Effector CD4-positive, alpha-beta T cell (primary cell): ENCODE data around the gene TRMT11.
"Not testable (repeated sequence)": the region's sequence is repeated elsewhere in the genome, so short reads cannot be mapped to it uniquely, and the experiment has no call there.

Experiments
- DNase-seq: peaks from one replicate; pipeline ENCODE4 v3.0.0-alpha.2; 2020

The TRMT11 gene

DNA sequence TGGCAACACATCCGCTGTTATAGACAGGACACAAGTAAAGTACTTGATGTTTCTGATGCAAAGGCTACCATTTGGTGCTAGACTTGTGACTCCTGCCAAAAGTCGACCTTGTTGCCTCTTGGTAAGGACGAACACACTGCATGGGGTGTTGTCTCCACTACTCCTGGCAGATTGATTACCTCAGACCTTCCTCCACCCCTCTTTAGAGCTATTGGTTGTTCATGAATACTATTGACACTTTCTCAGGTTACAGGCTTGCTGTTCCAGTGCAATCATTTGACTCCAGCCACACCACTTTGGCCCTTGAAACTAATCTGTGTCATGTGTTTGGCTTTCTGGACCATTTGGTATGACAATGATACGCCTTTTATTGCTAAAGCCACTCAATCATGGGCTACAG, 62.3 kb downstream of the TRMT11 start:
- DNase-seq: no peak

DNA sequence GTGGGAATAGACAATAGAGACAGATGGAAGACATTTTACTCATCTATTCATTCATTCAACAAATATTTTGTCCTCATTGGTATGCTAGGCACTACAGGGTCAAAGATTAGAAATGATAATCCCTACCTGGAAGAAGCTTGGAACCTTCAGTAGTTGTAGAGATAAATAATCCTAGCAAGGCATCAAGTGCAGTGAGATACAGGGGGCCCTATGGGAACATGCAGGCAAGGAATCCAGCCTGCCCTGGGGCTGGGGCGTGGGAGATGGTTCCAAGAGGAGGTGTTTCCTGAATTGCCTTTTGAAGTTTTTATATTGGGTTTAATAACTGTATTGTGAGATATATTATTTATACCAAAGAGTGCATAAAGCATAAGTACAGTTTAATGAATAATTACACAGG, 64.5 kb downstream of the TRMT11 start:
- no peak for DNase-seq

DNA sequence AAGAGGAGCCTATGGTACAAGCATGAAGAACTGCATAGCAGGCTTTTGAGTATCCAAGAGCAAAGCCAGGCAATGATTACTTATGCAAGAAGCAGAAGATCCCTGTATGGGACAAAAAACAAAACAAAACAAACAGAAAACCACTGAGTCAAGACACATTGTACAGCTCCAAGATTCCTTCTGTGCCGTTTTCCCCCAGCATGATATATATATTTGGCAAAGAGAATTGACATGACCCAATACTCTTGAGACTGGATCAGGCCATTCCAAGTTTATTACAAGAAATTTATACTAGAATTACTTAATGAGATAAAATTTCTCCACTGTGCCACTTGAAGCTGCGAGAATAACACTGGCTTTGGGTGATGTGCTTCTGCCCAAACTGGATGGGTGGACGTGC, 65.5 kb downstream of the TRMT11 start:
- no peak for DNase-seq

DNA sequence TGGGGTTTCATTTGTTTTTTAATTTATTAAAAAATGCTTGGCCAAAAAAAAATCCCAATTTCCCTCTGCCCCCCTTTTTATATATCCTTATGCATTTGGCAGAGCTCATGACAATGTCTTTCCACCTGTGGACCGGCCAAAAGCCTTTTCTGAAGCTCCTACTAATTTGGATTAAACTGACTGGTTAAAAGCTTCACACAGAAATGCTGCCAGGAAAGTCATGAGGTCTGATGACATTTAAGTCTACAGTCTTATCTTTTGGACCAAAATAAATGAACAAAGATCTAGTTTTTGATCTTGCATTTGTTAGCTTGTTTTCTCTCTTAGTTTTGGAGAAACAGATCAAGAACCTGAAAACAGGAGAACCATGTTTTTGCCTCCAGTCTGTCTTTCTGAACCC, 66.1 kb downstream of the TRMT11 start:
- DNase-seq: no peak

DNA sequence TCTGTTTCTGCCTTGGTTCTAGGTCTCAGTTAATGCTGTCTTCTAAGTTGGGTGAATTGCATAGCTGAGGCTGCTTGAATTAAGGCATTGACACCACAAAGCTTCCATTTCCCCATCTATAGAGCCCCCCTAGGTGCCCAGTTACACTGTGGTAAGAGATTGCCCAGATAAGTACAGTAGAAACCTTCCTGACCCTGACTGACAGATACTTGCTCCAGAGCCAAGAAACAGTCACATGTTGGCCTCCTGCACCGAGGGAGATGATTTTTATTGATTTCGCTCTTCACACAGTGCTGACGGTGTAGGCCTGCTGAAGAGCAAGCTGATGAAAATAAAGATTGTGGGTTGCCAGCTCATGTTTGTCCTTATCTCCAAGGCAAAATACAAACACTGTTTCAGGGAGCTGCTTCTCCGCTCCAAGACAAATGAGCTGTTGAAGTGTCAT, 67.9 kb downstream of the TRMT11 start:
- DNase-seq: no peak

DNA sequence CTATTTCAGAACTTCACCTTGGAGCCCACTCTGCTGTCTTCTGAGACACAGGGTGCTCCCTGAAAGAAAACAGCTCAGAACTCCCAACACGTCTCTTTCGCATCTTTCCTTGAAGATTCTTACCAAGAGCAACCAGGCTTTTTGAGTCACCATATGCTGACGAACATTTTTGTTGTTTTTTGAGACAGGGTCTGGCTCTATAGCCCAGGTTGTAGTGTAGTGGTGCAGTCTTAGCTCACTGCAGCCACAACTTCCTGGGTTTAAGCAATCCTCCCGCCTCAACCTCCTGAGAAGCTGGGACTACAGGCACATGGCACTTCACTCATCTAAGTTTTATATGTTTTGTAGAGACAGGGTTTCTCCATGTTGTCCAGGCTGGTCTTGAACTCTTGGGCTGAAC, 68.5 kb downstream of the TRMT11 start:
- no peak for DNase-seq

DNA sequence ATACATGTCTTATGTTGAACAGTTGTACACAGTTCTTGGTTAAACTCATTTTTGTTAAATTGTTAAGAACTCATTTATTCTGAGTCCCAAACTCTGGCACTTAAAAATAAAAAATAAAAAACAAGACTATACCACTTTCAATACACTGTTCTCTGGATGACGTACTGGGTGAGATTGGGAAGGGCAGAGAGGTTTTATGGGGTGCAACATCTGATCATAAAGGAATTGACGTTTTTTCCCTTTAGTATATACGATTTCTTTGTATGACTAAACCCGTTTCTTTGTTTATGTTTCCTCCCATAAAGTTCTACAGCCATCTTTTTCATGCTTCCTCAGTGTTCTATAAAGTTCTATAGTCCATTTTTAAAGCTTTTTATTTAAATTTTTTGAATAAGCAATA, 69.1 kb downstream of the TRMT11 start:
- DNase-seq: no peak

DNA sequence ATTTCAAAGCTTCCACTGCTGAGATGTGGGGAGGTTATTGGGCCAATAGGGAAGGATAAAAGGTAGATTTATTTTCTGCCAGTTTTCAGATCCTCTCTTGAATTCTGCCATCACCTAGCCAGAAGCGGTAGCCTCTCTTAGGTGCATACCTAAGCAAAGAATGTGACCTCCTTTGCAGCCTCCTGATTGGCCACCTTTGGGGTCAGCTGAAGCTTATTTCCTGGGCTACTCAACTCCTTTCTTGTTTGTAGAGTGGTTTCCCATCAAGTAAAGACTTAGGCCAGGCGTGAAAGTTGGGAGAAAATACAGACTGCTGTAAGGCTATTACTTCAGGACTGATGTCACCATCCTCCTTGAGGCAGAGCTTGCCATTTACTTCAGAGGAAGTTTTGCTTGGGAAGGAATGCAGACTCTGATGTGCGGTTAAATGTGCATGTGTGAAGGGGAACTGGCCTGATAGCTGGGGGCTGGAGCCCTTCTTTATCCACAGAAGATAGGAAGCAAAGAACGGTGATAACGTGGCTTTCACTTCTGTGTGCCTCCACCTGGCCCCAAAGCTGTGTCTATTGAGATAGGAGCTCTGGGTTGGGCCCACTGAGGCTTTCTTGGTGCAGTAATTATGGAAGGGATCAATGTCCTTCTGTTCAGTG, 70.1 kb downstream of the TRMT11 start:
- DNase-seq: no peak

DNA sequence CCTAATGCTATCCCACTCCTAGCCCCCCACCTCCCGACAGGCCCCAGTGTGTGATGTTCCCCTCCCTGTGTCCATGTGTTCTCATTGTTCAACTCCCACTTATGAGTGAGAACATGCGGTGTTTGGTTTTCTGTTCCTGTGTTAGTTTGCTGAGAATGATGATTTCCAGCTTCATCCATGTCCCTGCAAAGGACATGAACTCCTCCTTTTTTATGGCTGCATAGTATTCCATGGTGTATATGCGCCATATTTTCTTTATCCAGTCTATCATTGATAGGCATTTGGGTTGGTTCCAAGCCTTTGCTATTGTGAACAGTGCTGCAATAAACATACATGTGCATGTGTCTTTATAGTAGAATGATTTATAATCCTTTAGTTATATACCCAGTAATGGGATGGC, 71.7 kb downstream of the TRMT11 start:
- DNase-seq: not testable (repeated sequence)

DNA sequence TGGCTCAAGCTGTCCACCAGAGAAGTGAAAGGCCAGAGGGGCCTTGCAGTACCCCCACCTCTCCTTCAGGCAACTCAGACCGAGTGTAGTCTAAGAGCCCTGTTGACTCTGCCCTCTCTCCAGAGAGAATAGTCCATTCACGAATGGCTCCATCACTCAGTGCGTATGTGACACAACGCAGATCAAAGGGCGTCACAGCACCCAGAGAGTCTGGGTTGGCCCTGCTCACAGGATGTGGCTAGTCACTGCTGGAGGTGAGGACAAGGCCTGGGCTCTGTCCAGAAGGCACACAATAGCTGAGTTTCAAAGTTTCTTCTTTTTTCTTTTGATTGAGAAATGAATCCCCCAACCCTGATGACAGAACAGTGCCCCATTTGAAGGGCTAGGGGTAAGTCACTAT, 74.1 kb downstream of the TRMT11 start:
- DNase-seq: no peak

DNA sequence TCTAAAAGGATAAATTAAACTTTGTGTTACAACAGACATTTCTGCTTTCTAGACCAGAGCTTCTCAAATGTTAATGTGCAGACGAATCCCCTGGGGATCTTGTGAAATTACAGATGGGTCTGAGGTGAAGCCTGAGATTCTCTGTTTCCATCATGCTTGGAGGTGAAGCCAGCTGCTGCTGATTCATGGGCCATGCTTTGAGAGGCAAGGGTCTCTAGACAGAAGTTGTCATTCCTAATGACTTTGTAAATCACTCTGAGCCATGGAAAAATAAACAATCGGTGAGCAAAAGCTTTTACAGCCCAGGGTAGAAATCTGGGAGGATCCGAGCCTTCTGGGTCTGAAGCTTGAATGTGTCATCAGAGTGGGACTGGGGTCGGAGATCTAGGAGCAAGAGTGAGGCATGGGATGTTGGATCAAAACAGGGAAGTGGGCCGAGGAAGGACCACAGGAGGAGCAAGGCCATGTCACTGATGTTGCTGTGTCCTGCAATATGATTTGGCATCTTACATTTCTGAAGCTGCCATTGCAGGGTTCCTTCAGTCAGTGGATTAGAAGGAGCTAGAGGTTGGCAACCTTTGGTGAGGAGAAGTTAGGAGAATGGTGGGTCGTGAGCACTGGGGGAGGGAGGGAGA, 77.3 kb downstream of the TRMT11 start:
- DNase-seq: no peak

DNA sequence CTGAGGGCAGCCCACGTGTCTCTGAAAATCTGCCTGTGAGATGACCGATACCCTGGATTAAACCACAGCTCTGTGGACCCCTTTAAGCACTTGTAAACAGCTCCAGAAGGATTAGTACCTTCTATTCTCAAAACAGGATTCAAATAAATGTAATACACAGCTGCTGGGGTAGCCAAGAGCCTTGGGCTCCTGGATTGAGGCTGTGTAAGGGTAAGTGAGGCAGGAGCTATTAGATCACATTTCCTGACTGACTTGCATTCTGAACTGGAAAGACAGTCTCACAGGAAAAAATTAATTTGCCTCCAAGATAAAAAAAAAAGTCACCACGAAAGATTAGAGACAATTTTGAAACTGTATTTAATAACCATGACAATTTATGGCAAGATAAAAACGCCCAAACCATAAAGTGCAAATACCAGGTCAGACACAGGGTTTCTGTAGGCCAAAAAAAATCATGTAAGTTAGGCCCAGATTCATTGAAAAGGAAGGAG, 78.0 kb downstream of the TRMT11 start:
- no peak for DNase-seq

DNA sequence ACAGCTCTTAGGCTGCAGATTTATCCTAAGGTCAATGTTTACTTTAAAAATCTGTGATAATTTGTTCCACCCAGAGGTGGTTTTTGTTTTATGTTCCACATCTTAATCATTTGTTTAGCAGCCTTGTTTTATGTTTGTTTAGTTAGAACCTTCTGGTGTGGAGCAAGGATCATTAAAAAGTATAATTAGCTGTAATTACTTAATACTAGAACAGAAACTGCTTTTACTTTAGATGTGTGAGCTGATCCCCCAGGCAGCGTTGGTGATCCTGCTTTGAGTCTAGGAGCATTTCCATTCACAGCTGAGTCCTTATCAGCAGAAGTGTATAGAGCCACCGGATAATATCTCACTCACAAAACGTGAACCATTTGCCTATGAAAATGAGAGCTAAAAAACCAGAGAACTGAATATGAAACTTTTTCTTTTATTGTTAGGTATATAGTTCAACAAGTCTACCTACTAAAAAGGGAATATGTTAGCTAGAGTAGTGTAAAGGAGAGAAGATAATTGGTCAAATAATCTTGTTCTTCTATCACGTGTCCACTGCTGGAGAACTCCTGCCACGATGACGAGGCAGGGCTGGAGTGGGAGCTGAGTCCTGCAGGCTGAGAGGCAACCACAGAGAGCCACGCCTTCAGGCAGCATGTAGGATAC, 78.5 kb downstream of the TRMT11 start:
- no peak for DNase-seq

DNA sequence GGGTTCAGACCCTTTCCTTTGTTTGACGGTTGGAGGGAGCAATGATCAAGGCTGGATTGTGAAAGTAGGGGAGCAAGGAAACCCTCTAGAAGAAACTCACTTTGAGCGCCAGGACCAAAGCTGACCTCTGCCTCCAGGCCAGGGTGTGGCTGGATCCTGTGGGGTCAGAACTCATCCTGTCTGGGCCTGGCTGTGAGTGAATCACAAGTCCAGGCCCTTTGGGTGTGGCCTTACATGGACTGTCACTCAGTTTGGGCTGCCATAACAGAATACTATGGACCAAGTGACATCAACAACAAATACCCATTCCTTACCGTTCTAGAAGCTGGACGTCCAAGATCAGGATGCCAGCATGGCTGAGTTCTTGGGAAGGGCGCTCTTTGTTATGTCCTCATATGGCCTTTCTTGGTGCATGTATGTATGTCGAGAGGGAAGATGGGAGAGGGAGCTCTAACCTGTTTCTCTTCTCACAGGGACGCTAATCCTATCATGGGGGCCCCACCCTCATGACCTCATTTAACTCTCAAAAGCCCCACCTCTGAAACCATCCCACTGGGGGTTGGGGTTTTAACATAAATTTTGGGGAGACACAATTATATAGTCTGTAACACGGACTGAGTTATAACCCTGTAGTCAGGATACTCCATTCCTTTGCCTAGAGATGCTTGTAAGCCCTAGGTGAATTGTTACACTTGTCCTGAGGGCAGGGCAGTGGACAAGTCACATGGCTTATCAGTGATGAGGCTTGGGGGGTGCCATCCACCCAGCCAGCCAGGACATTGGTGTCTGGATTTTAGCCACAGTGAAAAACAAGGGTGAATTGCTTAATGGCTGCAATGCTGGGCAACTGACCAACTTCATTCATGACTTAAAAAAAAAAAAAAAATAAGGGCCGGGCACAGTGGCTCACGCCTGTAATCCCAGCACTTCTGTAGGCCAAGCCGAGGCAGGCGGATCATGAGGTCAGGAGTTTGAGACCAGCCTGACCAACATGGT, 80.0 kb downstream of the TRMT11 start:
- no peak for DNase-seq

DNA sequence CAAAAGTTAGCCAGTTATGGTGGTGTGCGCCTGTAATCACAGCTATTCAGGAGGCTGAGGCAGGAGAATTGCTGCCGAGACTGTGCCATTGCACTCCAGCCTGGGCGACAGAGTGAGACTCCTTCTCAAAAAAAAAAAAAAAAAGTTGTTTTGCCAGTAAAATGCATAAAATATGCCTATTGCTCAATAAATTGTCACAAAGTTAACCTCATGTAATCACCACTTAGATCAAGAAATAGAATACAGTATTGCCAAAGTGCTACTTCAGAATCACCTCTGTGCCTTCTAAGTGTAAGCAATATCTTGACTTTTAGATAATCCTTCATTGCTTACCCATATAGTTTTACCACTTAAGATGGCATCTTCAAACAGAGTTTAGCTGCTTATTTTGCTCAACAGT, 80.7 kb downstream of the TRMT11 start:
- no peak for DNase-seq

DNA sequence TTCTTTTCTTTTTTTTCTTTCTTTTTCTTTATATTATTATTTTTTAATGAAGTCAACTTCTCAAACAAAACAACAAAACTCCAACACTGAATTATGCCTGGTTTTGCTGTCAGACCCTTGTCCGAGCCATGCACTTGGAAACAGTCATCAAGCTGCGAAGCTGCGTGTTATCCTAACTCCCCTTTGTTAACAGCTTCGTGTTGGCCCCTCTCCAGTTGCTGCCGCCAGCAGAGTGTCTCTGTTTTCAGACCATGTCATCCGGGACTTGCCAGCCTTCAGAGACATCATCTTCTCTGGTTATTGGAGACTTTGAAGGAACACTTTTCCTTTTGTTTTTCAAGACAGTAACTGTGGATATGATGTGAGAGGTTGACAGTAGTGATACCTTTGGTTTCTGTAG, 83.1 kb downstream of the TRMT11 start:
- no peak for DNase-seq

DNA sequence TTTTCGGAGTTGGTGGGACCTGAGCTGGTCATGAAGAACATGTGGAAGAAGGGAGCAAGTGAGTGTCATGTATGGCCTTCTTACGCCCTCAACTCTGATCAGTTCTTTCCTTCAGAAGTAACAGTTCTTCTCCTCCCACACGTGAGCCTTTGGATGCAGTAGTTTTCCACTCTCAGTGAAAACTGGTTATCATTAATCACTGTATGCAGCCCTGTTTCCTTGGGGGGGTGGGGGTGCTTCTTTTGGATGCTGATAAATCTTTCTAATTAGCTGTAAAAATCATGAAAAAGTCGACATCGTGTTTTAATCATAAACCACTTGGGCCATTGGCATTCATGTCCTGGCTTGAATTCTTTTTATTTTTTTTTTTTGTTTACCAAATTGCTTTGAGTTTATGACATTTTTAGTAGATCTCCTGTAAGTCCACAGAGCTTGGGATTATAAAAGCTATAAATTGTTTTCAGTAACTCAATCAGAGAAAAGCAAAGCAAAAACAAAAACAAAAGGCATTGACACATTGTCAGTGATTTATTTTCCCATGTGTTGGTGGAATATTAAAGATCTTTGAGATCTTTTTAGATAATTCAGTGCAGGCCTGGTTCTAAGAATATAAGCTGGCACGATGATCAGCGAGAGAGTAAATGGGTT, 84.8 kb downstream of the TRMT11 start:
- no peak for DNase-seq

DNA sequence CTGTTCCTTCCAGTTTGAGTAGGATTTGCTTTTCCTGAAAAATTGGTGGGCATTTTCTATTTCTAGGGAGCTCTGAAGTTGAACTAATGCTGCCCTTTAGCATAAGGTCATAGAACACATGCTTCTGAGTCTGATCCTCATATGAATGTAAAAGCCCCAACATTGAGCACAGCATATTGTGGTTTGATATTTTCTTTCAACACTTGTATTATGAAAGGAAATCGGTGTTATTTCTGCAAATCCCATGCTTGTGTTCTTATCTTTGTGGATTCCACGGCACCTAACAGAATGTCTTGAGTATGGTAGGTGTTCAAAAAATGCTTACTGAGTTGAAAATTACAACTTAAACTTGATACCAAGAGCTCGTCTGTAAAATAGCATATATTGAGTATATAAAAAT, 85.8 kb downstream of the TRMT11 start:
- DNase-seq: no peak

DNA sequence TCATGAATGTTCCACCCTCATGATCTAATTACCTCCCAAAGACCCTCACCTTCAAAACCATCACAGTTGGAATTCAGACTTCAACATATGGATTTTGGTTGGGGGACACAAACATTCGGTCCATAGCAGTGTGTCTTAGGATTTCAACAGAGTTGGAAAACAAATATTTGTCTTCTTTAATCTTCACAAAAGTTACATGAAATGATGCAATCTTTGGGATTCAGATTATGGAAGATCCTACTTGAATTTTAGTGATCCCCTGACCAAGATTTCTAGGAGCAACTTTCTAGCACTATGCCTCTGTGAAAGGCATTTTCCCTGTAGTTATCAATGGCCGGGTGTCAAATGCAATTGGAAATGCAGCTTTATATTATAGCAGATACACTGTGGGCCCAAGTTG, 86.5 kb downstream of the TRMT11 start:
- no peak for DNase-seq

DNA sequence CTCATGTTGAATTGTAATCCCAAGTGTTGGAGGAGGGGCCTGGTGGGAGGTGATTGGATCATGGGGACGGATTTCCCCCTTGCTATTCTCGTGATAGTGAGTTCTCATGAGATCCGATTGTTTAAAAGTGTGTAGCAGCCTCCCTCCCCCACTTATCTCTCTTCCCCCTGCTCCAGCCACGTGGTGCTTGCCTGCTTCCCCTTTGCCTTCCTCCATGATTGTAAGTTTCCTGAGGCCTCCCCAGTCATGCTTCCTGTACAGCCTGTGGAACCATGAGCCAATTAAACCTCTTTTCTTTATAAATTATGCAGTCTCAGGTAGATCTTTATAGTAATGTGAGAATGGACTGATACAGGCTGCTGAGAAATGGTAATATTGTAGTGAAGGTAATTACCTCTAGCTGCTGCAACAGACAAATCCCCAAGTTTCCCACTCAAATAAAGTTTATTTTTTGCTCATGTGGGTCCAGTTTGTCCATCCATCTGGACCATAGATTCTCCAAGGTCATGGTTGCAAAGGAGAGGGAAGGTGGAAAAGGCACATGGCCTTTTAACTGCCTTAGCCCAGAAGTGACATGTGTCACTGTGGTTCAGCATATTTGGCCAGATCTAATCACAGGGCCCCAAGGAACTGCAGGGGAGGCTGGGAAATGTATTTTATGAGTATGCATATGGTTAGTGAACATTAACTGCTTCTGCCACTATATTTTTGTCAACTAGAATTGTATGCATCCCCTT, 89.2 kb downstream of the TRMT11 start:
- DNase-seq: no peak

DNA sequence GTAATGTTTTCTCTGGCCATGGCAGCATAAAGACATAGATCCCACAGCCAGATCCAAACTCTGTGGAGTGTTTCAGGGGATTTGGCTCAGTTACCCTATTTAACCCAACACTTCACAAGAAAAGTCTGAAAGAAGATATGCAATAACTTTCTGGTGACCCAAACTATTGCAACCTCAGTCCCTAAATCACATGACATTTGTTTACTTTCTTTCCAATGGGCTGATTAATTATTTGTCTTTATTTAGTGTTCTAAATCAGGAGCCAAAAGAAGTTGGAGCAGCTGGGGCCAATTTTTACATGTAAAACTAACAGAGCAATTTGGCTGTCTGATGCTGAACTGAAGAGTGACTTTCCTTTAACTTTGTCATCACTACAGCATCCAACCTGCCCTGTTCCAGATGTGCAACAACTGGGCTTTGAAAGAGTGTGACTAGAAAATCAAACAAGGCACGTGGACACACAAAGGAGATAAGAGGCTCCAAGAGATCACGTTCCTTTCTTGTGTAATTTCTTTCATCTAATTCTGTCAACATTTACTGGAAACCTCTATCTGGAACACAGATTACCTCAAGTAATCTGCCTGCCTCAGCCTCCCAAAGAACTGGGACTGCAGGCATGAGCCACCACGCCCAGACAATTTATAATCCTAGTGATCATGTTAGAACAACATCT, 90.8 kb downstream of the TRMT11 start:
- DNase-seq: no peak
